ENCODE results near the gene RGMB. TPM values are rescaled to one million over a fixed set of nuclear protein-coding genes. Genes with fewer than 3 reads are reported as not detected.

The RGMB gene
- total RNA-seq, 1 donor = 145 TPM

GRCh38 chr5:98843481-98843880 is 70.0 kb downstream of the RGMB start:
- no peak for TF ChIP-seq CTCF (IDR thresholded peaks at IDR 0.05; ENCODE audit: insufficient read depth, low read length)
- no peak overlapping the region for H3K4me3 ChIP-seq (ENCODE audit: low read depth, low read length)
- no peak for DNase-seq (ENCODE audit: low read depth)

DNA sequence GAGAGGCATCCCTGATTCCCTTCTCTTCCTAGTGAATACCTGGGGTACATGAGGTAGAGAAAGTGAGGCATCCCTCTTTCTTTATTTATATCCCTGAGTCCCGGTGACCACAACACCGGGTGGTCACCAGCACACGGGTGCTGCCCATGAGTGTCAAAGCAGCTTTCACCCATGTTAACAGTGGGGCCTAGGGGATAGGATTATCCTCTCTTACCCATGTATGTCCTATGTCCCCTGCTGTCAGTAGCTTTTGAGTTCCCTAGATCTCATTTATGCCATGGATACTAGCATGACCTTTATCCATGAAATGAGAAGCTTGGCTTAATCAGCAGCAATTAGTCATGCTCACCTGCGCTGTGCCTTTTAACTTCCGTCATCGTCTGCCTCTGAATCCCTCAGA is 71.4 kb downstream of the RGMB start:
- no peak for DNase-seq (ENCODE audit: low read depth)
- no peak for TF ChIP-seq CTCF (IDR thresholded peaks at IDR 0.05; ENCODE audit: insufficient read depth, low read length)
- H3K4me3 ChIP-seq (ENCODE audit: low read depth, low read length) = no peak overlapping the region

DNA sequence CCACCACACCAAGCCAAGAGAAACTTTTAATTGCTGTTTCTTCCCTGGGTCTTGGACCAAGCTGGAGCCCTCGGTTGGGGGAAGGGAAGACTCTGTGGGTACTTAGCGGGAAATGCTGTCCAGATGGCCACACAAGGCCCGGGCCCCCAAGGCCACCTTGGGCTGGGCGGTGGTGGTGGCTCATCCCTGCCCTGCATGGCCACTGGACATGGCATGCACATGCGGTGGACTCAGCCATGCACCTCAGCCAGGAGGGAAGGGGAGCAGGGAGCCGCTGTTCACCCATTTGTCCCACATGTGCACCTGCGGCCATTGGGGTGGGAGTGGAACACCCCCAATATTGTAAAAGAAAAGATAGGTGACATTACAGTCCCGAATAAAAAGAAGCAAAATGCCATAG is 72.4 kb downstream of the RGMB start:
- TF ChIP-seq CTCF (IDR thresholded peaks at IDR 0.05; ENCODE audit: insufficient read depth, low read length) = no peak
- DNase-seq (ENCODE audit: low read depth) = no peak
- no peak overlapping the region for H3K4me3 ChIP-seq (ENCODE audit: low read depth, low read length)

Other genes starting within 250 kb of the RGMB start
- gene CHD1, start 155.3 kb downstream of the RGMB start, total RNA-seq (ENCODE audit: low replicate concordance) = 44.4 and 45.2 TPM in 2 replicates

Data from fibroblast of the aortic adventitia (primary cell).